Measurements from ENCODE around the gene SAMD13.
"Not testable (repeated sequence)": the region's sequence is repeated elsewhere in the genome, so short reads cannot be mapped to it uniquely, and the experiment has no call there.

The SAMD13 gene

DNA sequence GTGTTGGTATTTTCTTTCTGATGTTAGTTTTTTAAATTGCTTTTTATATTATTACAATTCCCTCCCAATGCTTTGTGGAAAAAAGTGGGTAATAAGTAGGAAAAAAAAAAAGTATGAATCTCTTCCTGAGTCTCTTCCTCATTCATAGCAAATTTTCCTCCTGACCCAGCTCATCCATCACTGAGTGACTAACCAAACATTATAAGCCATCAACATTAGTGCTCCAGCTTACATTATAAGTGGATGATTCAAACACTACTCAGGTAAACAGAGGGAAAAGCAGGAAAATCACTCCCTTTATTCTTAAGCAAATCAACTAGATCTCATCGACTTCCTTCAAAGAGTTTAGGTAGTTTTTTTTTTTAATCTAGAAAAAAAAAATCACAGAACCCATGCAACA, 15.4 kb upstream of the SAMD13 start:
- DNase-seq (ENCODE audit: low read depth): no peak

GRCh38 chr1:84287389-84287788, 14.1 kb upstream of the SAMD13 start:
- DNase-seq (ENCODE audit: low read depth): not testable (repeated sequence)

GRCh38 chr1:84289169-84289785, 12.2 kb upstream of the SAMD13 start:
- DNase-seq (ENCODE audit: low read depth): no peak

DNA sequence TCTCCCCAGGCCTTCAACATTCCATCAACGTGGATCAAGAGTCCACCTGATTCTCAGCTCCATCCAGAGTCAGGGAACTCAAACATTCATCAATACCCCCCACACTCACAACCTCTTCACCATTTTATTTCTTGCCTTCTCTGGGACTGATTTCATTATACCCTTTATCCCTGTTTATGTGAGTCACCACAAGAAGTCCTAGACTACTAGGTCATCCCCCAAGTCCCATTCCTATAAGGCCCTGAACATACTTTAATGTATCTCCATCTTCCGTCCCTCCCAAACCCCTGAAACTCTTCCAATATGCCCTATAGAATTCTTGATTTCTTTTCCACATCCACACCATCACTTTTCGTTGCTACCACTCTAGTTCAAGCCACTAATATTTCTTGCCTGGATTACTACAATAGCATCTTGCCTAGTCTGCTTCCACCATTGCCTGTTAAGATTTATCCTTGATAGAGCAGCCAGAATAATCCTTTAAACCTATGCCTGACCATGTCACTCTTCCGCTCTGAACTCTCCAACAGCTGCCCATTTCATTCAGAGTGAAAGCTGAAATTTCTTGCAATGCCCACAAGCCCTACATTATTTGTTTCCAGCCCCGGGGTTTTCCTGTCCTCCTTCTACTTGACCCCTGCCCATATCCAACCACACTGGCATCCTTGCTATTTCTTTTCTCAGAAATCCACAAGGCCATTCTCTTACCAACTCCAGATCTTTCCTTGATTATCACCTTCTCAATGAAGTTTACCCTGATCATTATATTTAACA, 9.4 kb upstream of the SAMD13 start:
- DNase-seq (ENCODE audit: low read depth): no peak

- DNase-seq (ENCODE audit: low read depth): no peak
Observed at GRCh38 chr1:84293766-84294165, 7.7 kb upstream of the SAMD13 start.

DNA sequence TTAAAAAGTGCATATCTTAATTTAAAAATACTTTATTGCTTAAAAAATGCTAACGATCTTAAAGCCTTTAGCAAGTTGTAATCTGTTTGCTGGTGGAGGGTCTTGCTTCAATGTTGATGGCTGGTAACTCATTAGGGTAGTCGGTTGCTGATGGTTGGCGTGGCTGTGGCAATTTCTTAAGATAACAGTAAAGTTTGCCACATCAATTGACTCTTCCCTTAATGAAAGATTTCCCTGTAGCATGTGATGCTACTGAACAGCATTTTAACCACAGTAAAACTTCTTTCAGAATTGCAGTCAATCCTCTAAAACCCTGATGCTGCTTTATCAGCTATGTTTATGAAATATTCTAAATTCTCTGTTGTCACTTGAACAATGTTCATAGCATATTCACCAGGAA, 6.8 kb upstream of the SAMD13 start:
- DNase-seq (ENCODE audit: low read depth): no peak

DNA sequence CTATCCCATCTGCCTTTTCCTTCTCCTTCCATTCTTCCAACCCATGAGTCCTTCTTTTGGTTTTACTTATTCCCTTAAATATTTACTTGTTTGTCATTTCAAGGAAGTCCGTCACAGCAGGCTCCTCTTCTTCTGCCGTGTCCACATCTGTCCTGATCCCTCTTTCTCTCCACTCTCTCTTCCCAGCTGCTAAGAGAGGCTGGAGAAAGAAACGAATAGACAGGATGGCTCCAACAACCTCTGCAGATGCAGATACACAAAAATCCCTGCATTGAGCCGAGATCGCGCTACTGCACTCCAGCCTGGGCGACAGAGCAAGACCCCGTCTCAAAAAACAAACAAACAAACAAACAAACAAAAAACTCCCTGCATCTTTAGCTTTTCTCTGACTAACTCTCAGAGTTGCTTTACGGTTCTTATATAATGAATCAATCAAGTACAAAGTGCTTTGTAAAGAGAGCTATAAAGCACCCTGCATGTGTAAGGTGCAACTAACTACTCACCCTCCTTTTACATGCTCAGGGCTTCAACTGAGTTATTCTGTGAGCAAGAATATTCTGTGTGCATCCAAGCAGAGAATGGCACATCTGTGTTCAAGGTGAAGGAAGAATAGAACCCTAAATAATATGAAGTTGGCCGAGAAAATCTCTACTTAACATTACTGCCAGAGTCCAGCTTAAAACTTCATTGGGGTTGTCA, 3.8 kb upstream of the SAMD13 start:
- DNase-seq (ENCODE audit: low read depth): no peak

- DNase-seq (ENCODE audit: low read depth): no peak
Observed at GRCh38 chr1:84298328-84298683, 3.2 kb upstream of the SAMD13 start.

DNA sequence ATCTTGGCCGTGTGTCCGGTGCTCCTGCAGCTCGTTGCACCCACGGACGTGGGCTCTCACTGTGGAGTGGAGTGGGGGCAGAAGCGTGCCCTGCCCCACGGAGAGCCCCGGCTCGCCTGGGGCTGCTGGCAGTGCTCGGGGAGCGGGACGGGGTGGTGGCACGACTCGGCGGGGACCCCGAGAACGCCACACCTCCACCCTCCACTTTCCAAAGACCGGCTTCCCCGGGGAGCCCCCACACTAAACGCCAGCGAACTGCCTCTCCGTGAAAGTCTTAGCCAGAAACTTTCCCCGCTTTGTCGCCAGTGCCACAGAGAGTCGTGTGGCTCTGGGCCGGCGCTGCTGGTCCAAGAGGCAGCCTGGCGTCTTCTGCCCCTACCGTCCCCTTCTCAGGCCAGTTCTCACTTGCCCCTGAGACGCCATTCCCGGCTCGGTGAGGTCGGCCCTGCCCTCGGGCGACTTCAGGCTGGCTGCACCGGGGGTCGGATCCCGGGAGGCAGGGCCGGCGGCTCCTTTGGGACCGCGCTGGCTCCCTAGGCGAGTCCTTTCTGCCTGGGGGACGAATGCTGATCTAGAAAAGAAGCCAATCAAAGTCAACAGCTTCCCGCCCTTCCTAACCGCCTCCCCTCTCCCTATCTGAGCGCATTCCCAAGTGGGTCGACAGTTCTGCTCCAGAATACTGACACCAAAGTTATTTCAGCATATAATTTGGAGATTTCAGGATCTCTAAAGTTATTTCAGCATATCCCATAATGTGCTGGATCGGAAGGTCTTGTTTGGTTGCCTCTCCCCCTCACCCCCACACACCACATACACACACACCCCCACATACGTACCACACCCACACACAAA, 2.6 kb upstream of the SAMD13 start:
- no peak for DNase-seq (ENCODE audit: low read depth)

GRCh38 chr1:84299536-84300170, 1.9 kb upstream of the SAMD13 start:
- no peak for DNase-seq (ENCODE audit: low read depth)

DNA sequence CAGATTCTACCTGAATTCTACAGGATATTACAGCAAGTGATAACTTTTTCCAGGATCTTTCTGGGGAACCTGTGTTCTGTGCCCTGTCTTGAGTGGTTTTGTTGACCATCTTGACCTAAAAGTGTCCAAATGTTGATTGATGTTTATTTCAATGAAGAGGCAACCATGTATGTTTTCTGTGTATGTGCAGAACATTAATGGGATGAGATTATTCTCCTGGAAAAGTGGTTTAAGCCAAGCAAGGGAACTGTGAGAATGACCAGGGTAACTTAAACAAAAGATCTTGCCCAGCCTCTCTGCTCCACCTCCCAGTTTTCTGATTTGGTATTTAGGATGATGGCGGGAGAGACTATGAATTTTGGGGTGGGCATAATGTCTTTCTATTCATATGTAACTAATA, 1.0 kb upstream of the SAMD13 start:
- DNase-seq (ENCODE audit: low read depth): no peak

- no peak for DNase-seq (ENCODE audit: low read depth)
Observed at GRCh38 chr1:84301785-84302385, 377 bp downstream of the SAMD13 start.

DNA sequence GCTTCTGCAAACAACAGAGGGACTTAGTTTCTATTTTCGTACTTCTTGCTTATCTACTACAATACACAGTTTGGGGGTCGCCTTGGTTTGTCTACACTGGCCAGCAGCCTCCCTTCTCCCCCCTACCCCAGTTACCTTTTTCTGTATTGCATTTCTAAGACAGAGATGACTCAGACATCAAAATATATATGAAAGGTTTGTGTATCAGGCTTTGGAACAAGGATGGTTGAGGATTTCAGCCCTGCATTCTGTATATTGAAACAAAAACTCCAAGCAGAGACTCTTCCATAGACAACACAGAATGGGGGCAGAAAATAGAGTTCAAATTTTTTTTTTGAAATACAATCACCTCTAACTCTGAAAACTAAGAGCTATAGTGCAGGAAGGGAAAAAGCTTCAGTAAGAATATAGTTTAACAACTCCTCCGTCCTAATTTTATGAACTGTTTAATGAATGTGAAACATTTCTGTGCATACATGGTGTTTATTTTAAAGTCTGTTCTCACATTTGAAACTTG, 1.9 kb downstream of the SAMD13 start:
- DNase-seq (ENCODE audit: low read depth): no peak

DNA sequence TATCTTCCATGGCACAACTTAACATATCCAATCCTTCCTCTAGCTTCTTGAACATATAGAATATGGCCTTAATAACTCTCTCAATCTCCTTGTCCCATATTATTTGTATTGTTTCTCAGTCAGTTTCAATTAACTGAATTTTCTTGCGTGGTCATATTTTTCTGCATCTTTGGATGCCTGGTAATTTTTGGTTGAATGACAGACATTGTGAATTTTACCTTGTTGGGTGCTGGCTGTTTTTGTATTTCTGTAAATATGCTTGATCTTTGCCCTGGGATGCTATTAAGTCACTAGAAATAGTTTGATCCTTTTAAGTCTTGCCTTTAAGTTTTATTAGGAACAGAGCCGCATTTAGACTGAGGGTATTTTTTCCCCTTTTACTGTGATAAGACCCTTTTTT, 5.9 kb downstream of the SAMD13 start:
- DNase-seq (ENCODE audit: low read depth): no peak

GRCh38 chr1:84311296-84311695, 9.8 kb downstream of the SAMD13 start:
- no peak for DNase-seq (ENCODE audit: low read depth)

DNA sequence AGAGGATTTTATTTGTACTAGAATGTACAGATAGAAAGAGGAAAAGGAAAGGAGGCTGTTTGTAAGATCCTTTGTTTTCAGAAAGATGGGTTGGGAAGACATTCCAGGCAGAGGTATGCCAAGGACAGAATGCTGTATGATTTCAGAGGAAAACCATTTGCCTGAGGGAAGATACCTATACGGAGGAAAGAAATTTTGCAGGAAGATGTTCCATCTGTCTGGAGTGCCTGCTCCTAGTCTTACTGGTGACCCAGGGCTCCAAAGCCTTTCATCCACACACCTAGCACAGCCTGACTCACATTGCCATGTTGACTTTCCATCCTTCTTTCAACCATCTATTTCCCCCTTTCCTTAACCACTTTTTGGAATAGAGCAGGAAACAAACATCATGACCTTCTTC, 18.2 kb downstream of the SAMD13 start:
- DNase-seq (ENCODE audit: low read depth): no peak

DNA sequence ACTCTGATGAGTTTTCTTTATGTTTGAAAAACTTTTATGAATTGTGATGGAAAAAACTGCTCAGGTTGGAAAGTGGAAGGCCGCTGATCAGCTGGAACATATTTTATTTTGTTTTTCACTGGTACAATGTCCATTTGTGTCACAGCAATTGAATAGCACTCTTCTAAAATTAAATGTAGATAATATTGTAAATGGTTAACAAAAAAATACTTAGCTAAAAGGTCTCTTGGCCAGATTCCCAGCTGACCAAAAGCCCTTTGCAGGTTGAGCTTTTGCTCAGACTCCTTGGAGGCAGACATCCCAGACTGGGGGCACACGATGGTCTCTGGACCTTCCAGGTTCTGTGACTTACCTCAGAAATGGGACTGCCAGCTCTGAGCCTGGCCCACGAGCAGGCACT, 26.3 kb downstream of the SAMD13 start:
- no peak for DNase-seq (ENCODE audit: low read depth)

DNA sequence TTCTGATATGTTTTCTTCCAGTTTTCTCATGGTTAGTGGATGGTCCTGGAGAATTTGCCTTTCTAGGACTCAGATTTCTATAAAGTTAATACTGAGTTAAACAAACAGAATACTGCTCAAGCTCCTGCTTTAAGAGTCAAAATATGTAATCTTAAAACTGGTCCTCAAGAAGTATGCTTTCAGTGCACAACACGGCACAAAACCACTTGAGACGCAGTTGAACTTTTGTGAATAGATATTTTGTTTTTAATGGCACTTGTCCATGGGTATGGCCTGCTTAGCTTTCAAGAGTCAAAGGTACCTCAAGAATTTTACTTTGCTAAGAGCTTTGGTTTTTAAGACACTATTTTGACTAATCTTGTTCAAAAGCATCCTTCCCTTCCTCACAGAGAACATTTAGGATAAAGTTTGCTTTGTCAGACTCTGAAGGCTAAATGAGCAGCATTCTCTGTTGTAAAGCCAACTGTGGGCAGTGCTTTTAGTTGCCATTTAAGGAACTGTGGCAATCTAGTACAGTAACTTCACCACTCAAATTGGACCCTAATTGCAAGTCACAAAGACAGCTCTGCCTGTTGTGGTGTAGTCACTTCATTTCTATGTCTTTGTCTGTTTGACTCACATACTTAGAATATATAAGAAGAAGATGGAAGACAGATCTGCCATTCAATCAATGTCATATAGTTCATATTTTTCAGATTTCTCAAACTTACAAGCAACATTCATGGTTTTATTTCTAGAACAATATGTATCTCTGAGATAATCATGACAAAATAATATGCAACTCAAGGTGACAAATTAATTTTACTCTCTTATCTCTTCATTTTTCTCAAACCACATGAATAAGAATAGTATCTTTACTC, 28.8 kb downstream of the SAMD13 start:
- no peak for DNase-seq (ENCODE audit: low read depth)

DNA sequence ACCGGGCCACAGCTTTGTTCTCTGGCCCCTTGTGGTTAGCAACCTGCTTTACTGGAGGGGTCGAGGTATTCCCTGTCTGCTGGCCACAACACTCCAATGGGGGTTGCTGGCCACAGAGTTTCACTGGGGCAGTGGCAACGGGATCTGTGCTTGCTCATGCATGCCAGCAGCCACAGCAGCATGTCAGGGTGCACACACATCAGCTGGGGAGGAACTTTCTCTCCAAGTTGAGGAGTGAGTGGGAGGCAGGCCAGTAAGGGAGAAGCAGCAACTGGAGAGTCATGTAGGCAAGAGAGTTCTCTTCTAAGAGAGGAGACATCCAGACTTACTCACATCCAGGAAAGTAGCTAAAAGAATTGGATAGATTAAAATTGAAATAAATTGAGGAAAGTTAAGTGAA, 38.0 kb downstream of the SAMD13 start:
- DNase-seq (ENCODE audit: low read depth): no peak

DNA sequence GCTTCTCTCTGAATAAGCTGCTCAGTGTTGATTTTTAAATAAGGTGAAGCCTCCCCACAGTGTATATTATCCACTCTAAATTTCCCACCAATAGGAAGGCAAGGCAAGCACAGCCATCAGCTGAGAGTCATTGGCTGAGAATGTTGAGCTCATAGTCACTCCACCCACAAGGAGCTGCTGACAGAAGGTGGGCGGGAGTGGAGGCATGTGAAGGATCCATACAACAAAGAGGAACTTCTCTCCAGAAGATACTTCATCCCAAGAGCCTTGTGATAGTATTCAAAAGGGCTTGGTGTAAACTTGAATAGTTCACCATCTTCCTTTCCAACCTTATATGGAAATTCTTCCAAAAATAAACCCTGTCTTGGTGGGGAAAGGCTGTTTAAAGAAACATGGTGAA, 42.8 kb downstream of the SAMD13 start:
- no peak for DNase-seq (ENCODE audit: low read depth)

All from GM04503 (cell line).